HS-5 (cell line): ENCODE measurements around the gene TRPV3.
"Not testable (repeated sequence)": the region's sequence is repeated elsewhere in the genome, so short reads cannot be mapped to it uniquely, and the experiment has no call there.

Experiments
- DNase-seq: peaks from one replicate; pipeline ENCODE4 v3.0.0-alpha.2; 2012; ENCODE audit warnings: low read depth

TRPV3 gene

GRCh38 chr17:3573246-3574100 lies 15.9 kb upstream of the TRPV3 start:
- no peak for DNase-seq

DNA sequence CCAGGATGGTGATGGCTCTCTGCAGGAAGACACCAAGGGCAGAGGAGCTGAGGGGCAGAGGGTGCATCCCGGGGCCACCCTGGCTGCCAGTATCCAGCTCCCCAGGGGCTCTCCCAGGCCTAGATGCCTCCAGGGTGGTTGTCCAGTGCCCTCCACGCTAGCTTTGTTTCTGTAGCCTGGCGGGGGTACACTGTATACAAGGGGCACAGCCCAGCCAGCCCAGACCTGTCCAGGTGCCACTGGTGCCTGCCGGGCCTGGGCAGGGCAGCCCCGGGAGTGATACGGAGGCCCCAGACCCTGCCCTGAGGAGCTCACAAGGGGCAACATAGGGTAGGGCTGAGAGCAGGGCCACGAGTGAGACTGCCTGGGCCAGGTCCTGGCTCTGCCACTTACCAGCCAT lies 14.6 kb upstream of the TRPV3 start:
- DNase-seq, result no peak

DNA sequence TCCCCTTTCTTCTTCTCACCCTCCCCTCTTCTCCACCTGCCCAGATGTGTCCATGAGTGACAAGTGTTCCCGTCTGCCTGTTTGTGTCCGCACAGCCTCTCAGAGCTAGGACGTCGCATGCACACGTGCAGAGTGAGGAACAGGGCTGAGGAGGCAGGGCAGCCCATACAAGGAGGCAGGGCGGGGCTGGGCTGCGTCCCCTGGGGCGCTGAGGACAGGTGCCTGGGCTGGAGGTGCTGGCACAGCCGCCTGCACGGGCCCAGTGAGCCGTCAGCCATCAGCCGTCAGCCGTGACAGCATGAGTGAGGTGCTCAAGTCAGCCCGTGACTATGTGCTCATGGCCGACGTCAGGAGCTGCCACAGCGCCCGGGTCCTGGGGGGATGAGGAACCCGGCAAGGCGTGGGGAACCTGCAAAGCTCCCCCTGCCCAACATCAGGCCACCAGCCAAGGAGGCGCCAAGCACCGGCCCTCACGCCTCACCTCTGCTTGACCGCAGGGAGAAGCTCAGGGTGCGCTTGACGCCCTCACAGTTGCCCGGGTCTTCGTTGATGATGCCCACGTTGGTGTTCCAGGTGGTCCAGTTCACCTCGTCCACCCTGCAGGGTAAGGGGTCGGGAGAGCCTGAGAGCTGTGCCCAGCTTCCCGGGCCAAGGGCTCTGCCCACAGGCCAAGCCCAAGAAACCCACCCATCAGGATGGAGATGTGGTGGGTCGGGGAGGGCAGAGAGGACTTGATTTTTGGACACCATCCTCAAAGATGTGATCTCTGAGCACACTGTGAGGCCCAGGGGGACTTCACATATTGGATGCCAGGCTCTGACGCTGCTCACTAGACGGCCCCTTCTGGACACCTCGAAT lies 13.7 kb upstream of the TRPV3 start:
- no peak for DNase-seq

GRCh38 chr17:3569534-3570137 lies 12.0 kb upstream of the TRPV3 start:
- no peak for DNase-seq

- no peak for DNase-seq
These were observed 8.9 kb upstream of the TRPV3 start for GRCh38 chr17:3566551-3566950.

DNA sequence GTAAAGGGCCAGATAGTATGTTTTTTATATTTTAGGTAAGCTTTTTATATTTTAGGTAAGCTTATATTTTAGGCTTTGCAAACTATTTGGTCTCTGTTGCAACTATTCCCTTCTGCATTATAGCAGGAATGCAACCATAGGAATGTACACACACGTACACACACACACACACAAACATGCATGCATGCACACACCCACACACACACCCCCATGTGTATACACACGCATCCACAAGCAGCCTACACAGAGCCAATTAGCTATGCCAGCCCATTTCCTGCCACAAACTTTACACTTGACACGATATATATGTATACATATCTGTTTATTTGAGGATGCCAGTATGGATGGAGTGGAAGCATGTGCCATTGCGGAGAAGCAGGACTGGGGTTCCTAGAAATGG lies 7.5 kb upstream of the TRPV3 start:
- no peak for DNase-seq

- not testable (repeated sequence) for DNase-seq
These were observed 6.6 kb upstream of the TRPV3 start for GRCh38 chr17:3564241-3564640.

GRCh38 chr17:3559270-3559645 lies 1.6 kb upstream of the TRPV3 start:
- DNase-seq, result no peak

GRCh38 chr17:3558603-3559269 lies 1.1 kb upstream of the TRPV3 start:
- DNase-seq, result peak; percentile 36

- DNase-seq, result no peak
These were observed 470 bp downstream of the TRPV3 start for GRCh38 chr17:3556916-3557767.

DNA sequence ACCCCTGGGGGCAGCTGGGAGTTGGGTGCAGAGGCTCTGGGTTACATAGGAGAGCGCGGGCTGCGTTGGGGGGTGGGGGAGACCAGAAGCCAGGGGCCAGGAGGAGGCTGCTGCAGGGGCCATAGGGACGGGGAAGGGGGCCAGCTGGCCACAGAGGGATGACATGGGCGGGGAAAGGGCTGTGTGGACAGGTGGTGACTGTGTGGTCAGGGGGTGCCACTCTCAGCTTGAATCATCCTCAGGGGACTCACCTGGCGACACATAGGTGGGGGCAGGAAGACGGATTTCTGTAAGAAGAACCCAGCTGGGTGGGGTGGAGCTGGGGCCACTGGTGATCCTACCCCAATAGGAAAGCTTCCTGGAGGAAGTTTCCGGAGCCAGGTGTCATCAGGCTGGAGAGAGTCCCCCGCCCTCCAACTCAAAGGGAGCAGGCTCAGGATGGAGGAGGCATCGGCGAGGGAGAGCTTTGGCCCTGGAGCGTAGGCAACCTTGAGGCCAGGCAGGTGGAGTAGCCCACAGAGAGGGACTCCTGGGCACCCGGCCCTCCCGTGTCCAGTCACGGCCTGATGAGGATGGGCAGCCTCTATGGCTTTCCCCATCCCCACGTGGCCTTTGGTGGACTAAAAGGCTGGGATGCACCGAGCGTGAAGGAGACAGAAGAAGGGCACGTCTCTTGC lies 1.2 kb downstream of the TRPV3 start:
- no peak for DNase-seq

DNA sequence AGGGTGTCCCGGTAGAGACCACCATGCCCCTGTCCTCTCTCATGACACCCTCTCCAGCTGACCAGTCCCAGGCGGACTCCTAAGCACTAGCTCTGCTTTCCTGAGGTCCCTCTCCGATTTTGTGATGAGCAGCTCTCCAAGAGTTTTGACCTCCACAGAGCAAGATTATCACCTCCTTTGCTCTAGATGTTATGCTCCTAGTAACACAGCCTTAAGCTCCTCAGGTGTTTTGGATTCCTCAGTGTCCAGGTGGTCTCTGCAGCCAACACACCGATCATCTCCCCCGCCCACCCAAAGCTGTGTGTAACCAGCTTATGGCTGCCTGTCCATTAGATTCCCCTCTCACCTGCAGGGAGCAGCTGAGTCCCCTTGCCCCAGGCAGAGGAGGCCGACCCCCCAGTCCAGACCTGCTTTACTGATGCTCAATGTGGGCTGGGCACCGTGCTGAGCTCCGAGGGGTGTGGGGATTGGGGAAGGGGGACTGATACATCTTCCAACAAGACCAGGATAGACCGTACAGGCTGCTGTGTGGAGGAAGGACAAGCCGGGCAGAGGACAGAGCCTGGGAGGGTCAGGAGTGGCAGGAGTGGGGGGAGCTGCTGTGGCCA lies 2.3 kb downstream of the TRPV3 start:
- DNase-seq, result no peak

DNA sequence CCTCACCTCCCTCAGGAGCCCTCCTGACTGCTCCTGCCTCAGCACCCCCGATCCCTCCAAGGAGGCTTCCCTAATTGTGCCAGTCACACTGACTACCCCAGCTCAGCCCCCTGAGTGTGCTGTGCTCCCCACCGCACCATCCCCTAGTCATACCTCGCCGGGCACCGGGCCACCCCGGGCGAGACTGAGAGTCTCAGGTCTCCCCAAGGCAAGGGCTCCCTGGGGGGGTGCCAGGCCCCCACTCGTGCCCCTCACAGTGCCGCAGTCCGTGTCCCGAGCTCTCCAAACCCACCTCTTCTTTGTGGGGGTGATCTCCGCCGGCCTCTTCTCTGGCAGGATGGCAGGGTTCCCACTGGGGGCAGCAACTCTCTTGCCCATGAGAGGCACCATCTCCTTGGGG lies 3.2 kb downstream of the TRPV3 start:
- DNase-seq, result no peak

DNA sequence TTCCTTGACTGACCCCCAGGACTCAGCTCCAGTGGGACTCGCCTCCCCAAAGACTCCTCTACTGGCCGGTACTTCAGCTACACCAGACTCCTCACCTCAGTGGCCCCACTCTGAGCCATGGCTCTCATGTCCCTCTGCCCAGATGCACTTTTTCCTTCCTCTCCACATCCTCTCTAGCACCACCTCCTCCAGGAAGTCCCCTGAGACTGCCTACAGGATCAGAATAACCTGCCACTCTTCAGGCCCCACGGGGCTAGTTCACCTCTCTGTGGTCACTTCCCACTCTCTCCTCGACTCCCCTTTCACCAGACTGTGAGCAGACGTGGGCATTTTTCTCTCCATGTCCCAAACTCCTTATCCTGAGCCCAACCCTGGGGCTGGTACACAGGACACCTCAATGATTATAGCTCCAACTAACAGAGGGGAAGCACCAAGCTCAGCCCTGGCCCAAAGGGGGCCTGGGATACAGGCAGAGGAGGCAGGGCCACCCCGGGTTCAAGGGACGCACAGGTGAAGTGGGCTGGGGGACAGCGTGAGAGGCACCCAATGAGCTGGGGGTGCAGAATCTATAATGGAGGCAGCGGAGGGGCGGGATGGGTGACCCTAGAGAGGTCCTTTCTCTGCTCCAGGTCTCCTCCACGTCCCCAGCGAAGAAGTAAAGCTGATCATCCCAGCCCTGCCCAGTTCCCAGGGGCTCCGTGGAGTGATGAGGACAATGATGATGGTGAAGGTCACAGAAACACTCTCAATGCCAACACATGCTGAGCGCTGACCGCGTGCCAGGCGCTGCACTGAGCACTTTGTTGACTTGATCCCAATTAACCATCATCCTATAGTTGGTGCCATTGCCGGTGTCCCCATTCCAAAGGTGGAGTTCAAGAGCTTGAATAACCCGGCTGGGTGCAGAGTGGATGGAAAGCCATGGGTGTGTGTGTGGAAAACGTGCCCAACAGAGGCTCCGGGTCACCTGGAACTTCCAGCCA lies 3.9 kb downstream of the TRPV3 start:
- no peak for DNase-seq

DNA sequence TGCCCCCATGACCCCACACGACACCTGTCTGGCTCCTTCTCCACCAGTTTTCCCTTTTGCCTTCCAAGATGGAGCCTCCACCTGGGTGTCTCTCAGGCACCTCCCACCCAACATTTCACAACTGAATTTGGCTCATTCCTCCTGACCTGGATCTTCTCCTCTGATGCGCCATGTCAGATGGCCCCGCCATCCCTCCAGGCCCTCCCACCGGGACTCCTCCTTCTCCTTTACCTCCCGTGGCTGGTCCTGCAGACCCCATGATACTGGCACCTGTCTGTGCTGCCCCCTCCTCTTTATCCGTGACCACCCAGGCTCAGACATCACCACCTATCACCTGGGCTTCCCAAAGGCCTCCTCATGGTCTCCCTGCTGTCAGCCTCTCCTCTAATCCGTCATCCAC lies 4.7 kb downstream of the TRPV3 start:
- no peak for DNase-seq

- no peak for DNase-seq
These were observed 6.4 kb downstream of the TRPV3 start for GRCh38 chr17:3551189-3551588.

DNA sequence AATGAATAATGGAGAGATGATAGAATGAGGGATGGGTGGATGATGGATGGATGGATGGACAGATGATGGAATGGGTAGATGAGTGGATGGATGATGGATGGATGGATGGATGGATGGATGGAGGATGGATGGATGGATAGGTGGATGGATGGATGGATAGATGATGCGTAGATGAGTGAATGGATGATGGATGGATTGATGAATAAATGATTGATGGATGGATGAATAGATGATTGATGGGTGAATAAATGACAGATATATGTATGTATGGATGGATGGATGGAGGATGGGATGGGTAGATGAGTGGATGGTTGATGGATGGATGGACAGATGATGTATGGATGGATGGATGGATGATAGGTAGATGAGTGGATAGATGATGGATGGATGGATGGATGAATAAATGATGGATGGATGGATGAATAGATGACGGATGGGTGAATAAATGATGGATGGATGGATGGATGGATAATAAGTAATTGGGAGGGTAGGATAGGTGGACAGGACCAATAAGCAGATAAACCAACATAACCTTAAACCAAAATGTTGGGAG lies 7.9 kb downstream of the TRPV3 start:
- no peak for DNase-seq

- no peak for DNase-seq
These were observed 10.0 kb downstream of the TRPV3 start for GRCh38 chr17:3547628-3548027.

GRCh38 chr17:3546997-3547396 lies 10.6 kb downstream of the TRPV3 start:
- no peak for DNase-seq
